OCI-LY1 (cell line): ENCODE measurements around the gene HOXC10.

Experiments used
- H2AFZ ChIP-seq: fragments of 200-600 bp; sonication (generic), shearing (Covaris generic); 2 replicates; pipeline ENCODE4 v1.6.0; 2014; ENCODE audit warnings: antibody characterized with exemption, mild to moderate bottlenecking, low read length
- H3F3A ChIP-seq: fragments of 200-600 bp; sonication (generic), shearing (Covaris generic); 2 replicates; pipeline ENCODE4 v1.6.0; 2014; ENCODE audit warnings: mild to moderate bottlenecking, antibody characterized with exemption, low read length, moderate library complexity; ENCODE audit not compliant: insufficient read depth
- H3K27ac ChIP-seq: fragments of 200-600 bp; sonication (generic); 2 replicates; pipeline ENCODE4 v1.5.1; 2014; ENCODE audit warnings: low read length, mixed run types, mild to moderate bottlenecking, low read depth; ENCODE audit not compliant: poor library complexity, severe bottlenecking
- H3K27me3 ChIP-seq: fragments of 200-600 bp; sonication (generic); 2 replicates; pipeline ENCODE4 v1.6.0; 2014; ENCODE audit warnings: antibody characterized with exemption, mild to moderate bottlenecking, low read length, moderate library complexity; ENCODE audit not compliant: insufficient read depth
- H3K36me3 ChIP-seq: fragments of 200-600 bp; sonication (generic); 2 replicates; pipeline ENCODE4 v1.6.1; 2014; ENCODE audit warnings: mild to moderate bottlenecking, antibody characterized with exemption, low read length, moderate library complexity, mixed read lengths; ENCODE audit not compliant: insufficient read depth
- H3K4me1 ChIP-seq: fragments of 200-600 bp; sonication (generic); 2 replicates; pipeline ENCODE4 v1.5.1; 2014; ENCODE audit warnings: mild to moderate bottlenecking, low read length, moderate library complexity; ENCODE audit not compliant: insufficient read depth, severe bottlenecking
- H3K4me2 ChIP-seq: fragments of 200-600 bp; sonication (generic), shearing (Covaris generic); 2 replicates; pipeline ENCODE4 v1.6.1; 2014; ENCODE audit warnings: low read length
- H3K4me3 ChIP-seq: fragments of 200-600 bp; sonication (generic); 2 replicates; pipeline ENCODE4 v1.5.1; 2014; ENCODE audit warnings: low read length, low read depth, mild to moderate bottlenecking, mixed read lengths; ENCODE audit not compliant: poor library complexity, severe bottlenecking
- H3K79me2 ChIP-seq: fragments of 200-600 bp; shearing (Covaris generic); 2 replicates; pipeline ENCODE4 v1.6.1; 2016; ENCODE audit warnings: mixed run types, low read length, mixed read lengths; ENCODE audit not compliant: insufficient read depth
- H3K9ac ChIP-seq: fragments of 200-600 bp; sonication (generic), shearing (Covaris generic); 2 replicates; pipeline ENCODE4 v1.6.1; 2014; ENCODE audit warnings: mild to moderate bottlenecking, low read length, mixed read lengths
- H3K9me2 ChIP-seq: fragments of 200-600 bp; sonication (generic), shearing (Covaris generic); 2 replicates; pipeline ENCODE4 v1.6.1; 2014; ENCODE audit warnings: low read depth, mild to moderate bottlenecking, low read length, mixed read lengths
- H3K9me3 ChIP-seq: fragments of 200-600 bp; shearing (Covaris generic); 2 replicates; pipeline ENCODE4 v1.6.1; 2014; ENCODE audit warnings: low read length, mixed read lengths
- H4K20me1 ChIP-seq: fragments of 200-600 bp; sonication (generic), shearing (Covaris generic); 2 replicates; pipeline ENCODE4 v1.6.0; 2016; ENCODE audit warnings: mild to moderate bottlenecking, low read length; ENCODE audit not compliant: insufficient read depth
- EZH2 ChIP-seq: fragments of 200-600 bp; sonication (generic), shearing (Covaris generic); IDR thresholded peaks from 2 replicates; pipeline ENCODE4 v1.8.0; 2017; ENCODE audit warnings: borderline replicate concordance, mixed run types, mild to moderate bottlenecking, antibody characterized with exemption, low read length, moderate library complexity, mixed read lengths
- TF ChIP-seq, protein P1 (sequence below): fragments of 200-600 bp; sonication (generic), shearing (Covaris generic); IDR thresholded peaks from 2 replicates; pipeline ENCODE4 v1.5.1; 2017; ENCODE audit warnings: mild to moderate bottlenecking, antibody characterized with exemption, low read length, moderate library complexity, mixed read lengths

HOXC10 gene

DNA sequence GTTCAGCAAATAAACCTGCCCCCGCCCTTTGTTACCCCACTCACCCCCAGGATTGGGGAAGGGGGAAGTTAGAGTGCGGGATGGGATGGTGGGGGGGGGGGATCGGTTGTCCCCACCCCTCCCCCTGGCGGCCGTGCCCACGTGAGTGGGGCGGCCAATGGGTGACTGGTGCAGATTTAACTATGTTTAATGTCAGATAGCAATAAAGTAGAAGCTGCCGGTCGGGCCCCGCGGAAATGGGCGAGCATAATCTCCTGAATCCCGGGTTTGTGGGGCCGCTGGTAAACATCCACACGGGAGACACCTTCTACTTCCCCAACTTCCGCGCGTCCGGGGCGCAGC is 30.3 kb upstream of the HOXC10 start, which contains the start of gene HOXC12:
Gene HOXC12, plus strand, starts transcription at position 210 of the 342 bp plus-strand sequence. Its CDS starts 27 bp downstream, at position 237.
- H3K79me2 ChIP-seq: no peaks in the 10 kb centered on the region
- no peak within 1 kb of the TSS for H2AFZ ChIP-seq
- H4K20me1 ChIP-seq: no peaks in the 10 kb centered on the region
- no peaks in the 10 kb centered on the region for H3K9me3 ChIP-seq
- H3K36me3 ChIP-seq: no peaks in the 10 kb centered on the region
- H3K9ac ChIP-seq: no peak within 1 kb of the TSS
- H3K9me2 ChIP-seq: no peaks in the 10 kb centered on the region
- H3K4me1 ChIP-seq: no peaks in the 10 kb centered on the region
- TF ChIP-seq, protein P1, sequence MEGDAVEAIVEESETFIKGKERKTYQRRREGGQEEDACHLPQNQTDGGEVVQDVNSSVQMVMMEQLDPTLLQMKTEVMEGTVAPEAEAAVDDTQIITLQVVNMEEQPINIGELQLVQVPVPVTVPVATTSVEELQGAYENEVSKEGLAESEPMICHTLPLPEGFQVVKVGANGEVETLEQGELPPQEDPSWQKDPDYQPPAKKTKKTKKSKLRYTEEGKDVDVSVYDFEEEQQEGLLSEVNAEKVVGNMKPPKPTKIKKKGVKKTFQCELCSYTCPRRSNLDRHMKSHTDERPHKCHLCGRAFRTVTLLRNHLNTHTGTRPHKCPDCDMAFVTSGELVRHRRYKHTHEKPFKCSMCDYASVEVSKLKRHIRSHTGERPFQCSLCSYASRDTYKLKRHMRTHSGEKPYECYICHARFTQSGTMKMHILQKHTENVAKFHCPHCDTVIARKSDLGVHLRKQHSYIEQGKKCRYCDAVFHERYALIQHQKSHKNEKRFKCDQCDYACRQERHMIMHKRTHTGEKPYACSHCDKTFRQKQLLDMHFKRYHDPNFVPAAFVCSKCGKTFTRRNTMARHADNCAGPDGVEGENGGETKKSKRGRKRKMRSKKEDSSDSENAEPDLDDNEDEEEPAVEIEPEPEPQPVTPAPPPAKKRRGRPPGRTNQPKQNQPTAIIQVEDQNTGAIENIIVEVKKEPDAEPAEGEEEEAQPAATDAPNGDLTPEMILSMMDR: no peak
- TF ChIP-seq EZH2: no peak
- H3K27me3 ChIP-seq: no peaks in the 10 kb centered on the region; the same call in 1 of the 2 replicates
- H3F3A ChIP-seq: no peaks in the 10 kb centered on the region
- H3K4me3 ChIP-seq: no peak within 1 kb of the TSS
- no peak within 1 kb of the TSS for H3K27ac ChIP-seq
- no peak within 1 kb of the TSS for H3K4me2 ChIP-seq

DNA sequence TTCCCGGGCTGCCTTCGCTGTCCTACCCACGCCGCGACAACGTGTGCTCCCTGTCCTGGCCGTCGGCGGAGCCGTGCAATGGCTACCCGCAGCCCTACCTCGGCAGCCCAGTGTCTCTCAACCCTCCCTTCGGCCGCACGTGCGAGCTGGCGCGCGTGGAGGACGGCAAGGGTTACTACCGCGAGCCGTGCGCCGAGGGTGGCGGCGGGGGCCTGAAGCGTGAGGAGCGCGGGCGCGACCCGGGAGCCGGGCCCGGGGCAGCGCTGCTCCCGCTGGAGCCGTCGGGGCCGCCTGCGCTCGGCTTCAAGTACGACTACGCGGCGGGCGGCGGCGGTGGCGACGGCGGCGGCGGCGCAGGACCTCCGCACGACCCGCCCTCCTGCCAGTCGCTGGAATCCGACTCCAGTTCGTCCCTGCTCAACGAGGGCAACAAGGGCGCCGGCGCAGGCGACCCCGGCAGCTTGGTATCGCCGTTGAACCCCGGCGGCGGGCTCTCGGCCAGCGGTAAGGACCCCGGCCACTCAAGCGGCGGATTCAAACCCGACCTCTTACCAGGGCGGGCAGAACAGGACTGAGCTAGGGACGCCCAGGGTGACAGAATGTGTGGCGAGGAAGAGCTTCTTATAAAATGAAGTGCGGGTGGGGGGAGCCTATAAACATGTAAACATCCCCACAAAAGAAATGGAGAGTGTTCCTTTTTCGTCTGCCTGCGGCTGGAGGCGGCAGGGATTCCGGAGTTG is 29.7 kb upstream of the HOXC10 start:
- Histone ChIP-seq H3K27me3 (no peaks in the 10 kb centered on the region; the same call in 1 of the 2 replicates), H3K9ac (no peak overlapping the region), H3K9me2 (no peaks in the 10 kb centered on the region), H3K9me3 (no peaks in the 10 kb centered on the region), H4K20me1 (no peaks in the 10 kb centered on the region), H3K4me2 (no peak overlapping the region), H3K36me3 (no peaks in the 10 kb centered on the region), H3F3A (no peaks in the 10 kb centered on the region), H3K79me2 (no peaks in the 10 kb centered on the region), H3K27ac (no peak overlapping the region), H2AFZ (no peak overlapping the region), H3K4me3 (no peak overlapping the region), H3K4me1 (no peaks in the 10 kb centered on the region)
- TF ChIP-seq, protein P1: no peak
- no peak for TF ChIP-seq EZH2

DNA sequence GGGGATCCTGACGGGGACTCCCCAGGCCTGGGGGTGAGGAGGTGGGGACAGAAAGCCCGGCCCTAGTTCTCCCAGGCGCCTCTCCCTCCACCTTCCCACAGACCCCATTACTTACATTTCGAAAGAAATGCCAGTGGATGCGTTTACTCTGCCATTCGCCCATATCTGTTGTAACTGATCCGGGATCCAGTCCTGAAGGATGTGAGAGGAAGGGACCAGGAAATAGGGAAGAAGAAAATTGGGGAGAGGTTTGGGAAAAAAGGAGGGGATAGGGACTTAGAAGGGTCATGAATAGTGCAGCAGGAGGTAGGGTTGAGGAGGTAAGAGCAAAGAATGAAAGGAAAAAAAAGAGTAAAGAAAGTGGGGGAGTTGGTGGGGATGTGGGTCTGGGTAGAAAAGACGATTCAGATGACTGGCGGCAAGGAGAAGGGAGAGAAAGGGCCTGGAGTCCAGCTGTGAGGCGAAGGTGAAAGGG is 29.1 kb upstream of the HOXC10 start:
- Histone ChIP-seq H3K4me1 (no peaks in the 10 kb centered on the region), H3K4me2 (no peak overlapping the region), H4K20me1 (no peaks in the 10 kb centered on the region)

More for the DNA sequence above, 29.1 kb upstream of the HOXC10 start:
- H2AFZ ChIP-seq: no peak overlapping the region
- no peak overlapping the region for H3K27ac ChIP-seq
- TF ChIP-seq EZH2: no peak
- TF ChIP-seq, protein P1: no peak
- H3K9me3 ChIP-seq: no peaks in the 10 kb centered on the region
- no peaks in the 10 kb centered on the region for H3F3A ChIP-seq
- H3K27me3 ChIP-seq: no peaks in the 10 kb centered on the region; the same call in 1 of the 2 replicates
- H3K9me2 ChIP-seq: no peaks in the 10 kb centered on the region
- no peaks in the 10 kb centered on the region for H3K36me3 ChIP-seq
- no peaks in the 10 kb centered on the region for H3K79me2 ChIP-seq
- no peak overlapping the region for H3K4me3 ChIP-seq
- H3K9ac ChIP-seq: no peak overlapping the region
